UCSD-AML1 (cell line): ENCODE measurements around the gene EXD3.
"Not testable (repeated sequence)": the region's sequence is repeated elsewhere in the genome, so short reads cannot be mapped to it uniquely, and the experiment has no call there.

Experiments used
- DNase-seq: peaks from one replicate; lab custom pipeline; 2025; ENCODE audit not compliant: unreplicated experiment; lab: John Stamatoyannopoulos, UW

Gene EXD3

DNA sequence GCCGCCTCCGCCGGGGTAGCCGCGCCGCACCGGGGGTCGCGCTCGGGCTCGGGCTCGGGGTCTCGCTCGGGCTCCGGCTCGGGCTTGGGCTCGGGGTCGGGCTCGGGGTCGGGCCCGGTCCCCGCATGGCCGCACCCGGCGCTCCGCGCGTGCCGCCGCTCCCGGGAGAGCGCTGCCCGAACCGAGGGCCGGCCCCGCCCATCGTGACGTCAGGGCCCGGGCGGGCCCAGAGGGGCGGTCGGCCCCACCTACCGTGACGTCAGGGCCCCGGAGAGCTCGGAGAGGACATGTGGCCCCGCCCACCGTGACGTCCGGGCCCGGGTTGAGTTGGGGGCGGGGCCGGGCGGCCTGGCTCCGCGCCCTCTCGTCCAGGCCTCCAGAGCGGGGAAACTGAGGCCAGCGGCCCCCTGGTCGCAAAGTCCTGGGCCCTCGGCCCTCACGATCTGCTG is 36.2 kb upstream of the EXD3 start, which contains the start of gene NSMF:
TSS of gene NSMF (minus strand) at position 183 of the 449 bp plus-strand sequence. CDS start 232 bp downstream, outside the sequence.
- DNase-seq = peak; percentile 94

DNA sequence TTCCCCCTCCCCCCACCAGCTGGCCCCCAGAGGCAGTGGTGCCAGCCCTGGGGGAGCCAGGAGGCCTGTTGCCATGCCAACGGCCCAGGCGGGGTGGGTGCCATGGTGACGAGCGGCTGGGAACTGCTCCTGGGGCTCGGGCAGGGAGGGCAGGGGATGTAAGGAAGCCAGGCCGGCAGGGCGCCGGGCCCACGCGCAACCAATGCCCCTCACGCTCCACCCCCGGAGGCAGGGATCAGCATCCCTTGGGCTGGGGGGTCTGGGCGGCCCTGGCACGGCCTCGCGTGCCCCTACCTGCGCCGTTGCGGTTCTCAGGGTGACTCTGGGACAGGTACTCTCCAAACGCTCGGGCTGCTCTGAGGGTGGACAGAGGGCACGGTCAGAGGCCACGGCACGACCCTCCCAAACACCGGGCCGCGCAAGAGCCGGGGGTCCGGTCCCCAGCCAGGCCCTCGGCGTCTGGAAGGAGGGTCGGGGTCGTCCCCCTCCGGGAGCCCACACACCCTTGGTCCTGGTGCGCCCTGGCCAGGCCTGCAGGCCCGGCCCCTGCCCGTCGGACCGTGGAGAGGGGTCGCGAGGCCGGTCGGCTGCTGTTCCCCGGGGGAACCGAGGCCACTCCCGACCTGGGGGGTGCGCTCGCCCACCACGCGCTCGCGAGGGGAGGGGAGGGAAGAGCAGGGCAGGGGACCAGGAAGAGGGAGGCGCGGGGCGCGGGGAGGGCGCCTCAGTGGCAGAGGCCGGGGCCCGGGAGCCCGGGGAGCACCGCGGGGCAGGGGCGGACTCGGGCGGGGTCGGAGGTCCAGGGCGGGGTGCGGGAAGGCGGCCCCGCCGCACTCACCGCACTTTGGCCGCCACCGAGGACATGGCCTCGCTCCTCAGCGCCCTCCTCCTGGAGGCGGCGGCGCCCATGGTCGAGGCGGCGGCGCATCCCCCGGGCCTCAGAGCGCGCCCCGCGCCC is 35.5 kb upstream of the EXD3 start:
- DNase-seq = no peak

DNA sequence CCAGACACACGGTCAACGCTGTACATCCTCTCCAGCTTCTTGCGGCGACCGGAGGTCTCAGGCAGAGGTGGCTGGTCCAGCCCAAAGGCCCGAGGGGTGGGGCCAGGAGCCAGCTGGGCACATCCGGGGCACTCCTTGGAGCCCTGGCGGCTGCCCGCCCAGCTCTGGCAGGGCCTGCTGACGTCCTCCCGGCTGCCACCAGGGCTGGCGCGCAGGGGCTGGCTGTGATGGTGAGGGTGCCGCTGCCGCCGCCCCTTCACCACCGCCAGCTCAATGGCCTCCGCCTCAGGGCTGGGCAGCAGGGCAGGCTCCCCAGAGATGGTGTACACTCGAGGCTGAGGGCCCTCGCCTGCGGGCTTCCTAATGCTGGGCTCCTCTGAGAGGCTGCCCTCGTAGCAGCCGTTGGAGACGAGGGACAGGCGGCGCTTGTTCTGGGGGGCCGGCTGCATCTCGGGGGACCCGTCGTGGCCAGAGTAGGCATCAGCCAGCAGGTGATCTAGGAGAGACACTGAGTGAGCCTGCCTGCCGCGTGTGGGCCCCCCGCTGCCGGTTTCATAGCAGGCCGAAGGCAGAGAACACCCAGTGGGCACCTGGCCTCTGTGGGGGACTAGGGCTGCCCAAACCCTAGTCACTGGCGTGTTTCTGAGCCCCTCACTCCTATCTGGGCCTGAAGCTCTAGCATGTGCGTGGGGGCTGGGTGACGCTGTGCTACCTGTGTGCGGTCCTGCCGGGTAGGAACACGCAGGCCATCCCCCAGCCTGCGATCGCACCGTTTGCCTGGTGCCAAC is 34.6 kb upstream of the EXD3 start:
- no peak for DNase-seq

DNA sequence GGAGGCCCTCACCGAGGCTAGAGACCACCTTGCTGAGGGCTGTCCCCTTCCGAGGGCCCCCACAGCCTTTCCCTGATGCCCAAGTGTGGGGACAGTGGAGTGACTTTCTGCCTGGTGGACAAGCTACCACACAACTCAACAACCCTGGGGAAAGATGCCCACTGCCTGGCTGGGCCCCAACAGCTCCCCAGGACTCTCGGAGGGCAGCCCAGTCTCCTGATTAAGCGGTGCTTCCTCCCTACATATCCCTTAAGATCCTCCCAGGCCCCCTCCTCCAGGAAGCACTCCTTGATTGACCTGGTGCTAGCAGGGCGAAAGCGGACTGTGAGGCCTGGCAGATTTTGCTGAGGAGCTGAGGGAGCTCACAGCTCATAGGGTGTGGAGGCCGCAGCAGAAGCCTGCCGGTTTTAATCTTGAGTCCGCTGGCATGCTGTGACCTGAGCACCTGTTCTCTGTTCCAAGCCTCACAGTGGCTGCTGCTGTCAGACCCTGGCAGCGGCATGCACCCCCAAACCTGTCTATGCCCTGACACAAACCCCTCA is 34.0 kb upstream of the EXD3 start:
- DNase-seq = no peak

DNA sequence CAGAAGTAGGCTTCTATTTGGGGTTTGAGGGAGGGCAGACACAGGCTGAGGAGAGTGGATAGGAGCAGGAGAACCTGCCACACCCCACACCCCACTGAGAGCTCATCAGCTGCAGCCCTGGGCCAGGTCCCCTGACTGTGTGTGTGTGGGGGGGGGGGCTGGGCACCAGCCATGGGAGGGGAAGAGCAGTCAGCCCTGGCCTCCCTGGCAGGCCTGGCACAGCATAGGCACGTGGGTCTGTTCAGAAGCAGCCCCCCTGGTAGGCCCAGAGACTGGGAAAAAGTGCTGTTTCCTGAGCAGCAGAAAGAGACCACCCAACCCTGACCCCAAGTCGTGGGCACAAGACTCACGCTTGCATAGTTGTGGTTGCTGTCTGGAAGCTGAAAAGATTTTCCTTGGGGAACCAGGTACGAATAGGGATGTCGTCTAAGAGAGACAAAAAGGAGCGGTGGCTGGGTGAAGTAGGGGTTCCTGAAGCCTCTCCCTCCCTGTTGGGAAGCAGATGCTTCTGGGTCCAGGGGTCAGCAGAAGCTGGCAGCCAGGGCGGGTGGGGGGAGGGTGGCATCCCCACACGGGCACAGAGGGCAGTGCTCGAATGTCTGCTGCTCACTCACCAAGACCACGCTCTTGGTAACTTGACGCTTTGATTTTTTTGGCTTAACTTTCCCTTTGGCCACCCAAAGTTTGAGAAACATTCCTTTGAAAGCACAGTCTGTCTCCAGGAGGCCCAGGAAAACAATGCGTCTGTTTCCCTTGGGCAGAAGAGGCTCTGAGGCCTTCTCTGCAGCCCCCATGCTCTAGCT is 33.3 kb upstream of the EXD3 start:
- no peak for DNase-seq

DNA sequence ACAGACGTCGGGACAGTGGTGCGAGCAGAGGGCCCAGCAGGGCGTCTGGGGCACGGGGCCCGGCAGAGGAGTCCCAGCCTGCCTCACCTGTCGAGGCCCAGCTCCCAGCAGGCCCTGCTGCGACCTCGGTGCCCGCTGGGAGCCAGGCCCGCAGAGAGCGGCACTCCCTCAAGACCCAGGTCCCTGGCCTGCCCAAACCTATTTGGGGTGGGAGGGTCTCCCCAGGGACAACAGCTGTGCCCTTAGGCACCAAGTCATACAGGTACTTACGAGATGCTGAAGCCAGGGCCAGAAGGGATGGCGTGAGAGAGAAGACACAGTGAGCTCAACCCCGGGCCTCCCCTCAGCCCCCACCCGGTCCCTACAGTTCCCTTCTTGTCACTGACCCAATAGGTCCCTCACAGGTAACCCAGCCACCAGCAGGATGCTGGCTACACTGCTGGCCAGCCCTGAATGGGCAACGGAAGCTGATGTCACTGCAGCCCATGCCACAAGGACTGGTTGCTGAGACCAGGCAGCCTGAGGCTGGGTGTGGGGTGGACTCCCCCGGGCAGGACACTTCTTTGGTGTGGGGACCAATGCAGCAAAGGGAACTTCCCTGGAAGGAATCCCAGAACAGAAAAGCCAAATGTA is 32.5 kb upstream of the EXD3 start:
- no peak for DNase-seq

DNA sequence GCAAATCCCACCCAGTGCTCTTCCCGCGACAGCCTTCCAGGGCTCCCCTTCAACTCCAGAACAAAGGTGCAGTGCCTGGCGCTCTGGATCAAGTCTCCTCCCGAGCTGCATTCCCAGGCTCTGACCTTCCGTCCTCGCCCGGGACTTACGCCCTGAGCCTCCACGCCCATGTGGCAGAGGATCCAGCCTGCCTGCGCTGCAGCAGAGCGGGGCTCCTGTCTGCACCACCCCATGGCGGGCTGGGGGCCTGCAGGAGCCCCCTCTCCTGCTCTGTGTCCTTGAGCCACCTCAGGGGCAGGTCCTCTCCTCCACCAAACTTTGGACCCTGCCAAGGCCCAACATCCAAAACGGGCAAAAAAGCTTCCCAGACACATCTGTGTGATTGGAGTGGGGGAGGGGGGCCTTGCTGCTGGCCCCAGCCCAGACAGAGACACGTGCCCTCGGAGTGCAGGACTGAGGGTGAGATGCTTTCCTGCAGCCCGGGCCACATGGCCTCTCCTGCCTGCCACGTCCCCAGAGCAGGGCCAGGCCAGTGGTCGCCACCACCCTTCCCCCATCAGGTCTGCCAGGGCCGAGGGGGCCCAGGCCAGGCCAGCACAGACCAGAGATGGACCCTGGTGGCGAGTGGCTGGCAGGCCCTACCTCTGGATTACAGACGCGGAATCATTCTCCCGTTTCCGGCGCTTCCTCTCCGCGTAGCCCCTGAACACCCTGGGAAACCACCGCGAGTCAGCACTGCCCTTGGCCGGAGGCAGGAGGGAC is 31.8 kb upstream of the EXD3 start:
- DNase-seq = no peak

DNA sequence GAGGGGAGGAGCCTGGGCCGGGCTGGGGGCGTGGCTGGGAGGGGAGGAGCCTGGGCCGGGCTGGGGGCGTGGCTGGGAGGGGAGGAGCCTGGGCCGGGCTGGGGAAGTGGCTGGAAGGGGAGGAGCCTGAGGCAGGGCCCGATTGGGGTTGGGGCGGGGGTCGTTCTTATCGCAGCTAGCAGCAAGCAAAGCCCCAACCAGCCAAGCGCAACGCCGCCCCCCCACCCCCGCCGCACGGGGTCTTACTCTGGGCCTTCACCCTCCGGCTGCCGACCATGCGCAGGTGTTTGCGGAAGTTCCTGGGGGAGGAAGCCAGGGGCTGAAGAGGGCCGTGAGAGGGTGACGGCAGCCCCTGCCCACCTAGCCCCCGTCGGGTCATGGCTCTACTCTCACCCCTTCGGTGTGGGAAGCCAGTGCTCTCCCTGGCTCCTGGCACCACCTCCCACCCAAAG is 31.2 kb upstream of the EXD3 start:
- no peak for DNase-seq

DNA sequence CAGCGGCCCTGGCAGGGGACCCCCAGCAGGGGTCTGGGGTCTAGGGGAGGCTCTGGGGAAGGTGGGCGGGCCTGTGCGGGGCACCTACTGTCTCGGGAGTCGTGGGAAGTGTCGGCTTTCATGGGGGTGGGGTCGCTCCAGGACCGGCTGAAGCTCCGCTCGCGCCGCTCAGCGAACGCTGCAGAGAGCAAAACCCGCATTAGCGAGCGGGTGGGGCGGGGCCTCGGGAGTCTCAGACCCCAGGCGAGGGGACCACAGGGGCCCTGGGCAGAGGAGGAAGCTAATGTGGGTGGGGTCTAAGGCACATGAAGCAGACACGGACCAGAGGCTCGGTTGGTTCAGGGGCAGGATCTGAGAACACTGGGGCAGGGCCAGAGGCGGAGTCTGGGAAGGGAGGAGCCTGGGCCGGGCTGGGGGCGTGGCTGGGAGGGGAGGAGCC is 30.7 kb upstream of the EXD3 start:
- peak; percentile 40 for DNase-seq

DNA sequence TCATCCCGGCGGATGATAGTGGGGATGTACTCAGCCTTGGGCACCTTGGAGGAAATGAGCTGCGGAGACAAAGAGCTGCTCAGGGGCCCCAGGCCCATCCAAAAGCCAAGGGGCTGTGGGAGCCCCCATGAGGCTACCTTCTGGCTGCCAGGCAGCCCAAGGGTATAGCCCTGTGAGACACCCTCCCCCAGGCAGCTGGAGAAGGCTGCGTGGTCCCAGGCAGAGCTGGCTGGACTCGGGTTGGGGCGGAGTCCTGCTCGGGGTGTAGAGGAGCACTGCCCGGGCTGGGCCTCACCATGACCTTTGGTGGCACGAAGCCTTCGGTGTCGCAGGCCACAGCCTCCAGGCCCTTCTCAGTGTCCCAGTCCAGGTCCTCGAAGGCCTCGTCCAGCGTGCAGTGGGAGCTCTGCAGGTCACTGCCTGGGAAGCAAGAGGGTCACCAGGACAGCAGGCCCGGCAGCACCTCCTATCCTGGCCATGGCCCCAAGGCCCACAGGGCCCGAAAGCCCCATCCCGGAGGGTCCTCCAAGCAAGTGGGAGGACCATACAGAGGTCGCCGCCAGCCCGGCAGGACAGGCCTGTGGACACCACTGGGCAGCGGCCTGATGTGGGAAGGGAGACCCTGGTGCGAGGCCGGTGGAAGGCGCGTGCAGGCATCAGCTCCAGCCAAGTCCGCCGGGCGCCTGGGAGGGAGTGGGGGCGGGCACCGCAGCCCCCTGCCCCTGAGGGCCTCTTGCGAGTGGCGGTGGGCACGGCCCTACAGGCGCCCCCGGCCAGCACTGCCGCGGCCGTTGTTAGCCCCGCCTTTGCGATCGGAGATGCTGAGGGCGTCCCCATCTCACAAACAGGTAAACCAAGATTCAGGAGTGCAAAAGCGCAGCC is 30.0 kb upstream of the EXD3 start:
- DNase-seq = no peak

DNA sequence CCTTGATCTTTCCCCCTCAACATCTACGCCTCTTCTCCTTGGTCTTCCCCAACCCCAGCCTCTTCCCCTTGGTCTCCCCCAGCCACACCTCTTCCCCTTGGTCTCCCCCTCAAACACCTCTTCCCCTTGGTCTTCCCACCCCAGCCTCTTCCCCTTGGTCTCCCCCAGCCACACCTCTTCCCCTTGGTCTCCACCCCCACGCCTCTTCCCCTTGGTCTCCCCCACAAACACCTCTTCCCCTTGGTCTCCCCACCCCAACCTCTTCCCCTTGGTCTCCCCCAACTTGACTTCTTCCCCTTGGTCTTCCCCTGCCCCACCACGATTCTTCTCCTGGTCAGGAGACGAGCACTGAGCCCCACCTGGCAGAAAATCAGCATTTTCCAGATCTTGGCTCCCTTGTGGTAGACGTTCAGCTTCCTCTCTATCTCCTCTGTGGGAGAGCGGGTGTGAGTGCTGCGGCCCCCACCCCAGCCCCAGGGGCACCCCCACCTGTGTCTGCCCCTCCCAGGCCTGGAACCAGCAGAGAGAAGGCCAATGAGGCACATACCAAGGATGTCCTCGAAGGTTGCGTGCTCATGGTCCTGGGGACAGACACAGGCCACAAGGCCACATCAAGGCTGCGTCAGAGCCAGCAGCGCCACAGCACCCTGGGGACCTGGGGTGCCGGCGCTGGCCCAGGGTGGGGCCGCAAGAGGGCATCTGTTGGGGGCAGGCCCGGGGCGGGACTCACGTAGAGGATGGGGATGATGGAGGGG is 29.2 kb upstream of the EXD3 start:
- DNase-seq = peak; percentile 30

DNA sequence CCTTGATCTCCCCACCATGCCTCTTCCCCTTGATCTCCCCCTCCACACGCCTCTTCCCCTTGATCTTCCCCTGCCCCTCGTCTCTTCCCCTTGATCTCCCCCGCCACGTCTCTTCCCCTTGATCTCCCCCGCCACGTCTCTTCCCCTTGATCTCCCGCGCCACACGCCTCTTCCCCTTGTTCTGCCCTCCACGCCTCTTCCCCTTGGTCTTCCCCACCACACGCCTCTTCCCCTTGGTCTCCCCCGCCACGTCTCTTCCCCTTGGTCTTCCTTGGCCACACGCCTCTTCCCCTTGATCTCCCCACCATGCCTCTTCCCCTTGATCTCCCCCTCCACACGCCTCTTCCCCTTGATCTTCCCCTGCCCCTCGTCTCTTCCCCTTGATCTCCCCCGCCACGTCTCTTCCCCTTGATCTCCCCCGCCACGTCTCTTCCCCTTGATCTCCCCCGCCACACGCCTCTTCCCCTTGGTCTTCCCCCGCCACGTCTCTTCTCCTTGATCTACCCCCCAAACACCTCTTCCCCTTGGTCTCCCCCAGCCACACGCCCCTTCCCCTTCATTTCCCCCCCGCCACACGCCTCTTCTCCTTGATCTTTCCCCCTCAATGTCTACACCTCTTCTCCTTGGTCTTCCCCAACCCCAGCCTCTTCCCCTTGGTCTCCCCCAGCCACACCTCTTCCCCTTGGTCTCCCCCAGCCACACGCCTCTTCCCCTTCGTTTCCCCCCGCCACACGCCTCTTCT is 28.5 kb upstream of the EXD3 start:
- DNase-seq = not testable (repeated sequence)

DNA sequence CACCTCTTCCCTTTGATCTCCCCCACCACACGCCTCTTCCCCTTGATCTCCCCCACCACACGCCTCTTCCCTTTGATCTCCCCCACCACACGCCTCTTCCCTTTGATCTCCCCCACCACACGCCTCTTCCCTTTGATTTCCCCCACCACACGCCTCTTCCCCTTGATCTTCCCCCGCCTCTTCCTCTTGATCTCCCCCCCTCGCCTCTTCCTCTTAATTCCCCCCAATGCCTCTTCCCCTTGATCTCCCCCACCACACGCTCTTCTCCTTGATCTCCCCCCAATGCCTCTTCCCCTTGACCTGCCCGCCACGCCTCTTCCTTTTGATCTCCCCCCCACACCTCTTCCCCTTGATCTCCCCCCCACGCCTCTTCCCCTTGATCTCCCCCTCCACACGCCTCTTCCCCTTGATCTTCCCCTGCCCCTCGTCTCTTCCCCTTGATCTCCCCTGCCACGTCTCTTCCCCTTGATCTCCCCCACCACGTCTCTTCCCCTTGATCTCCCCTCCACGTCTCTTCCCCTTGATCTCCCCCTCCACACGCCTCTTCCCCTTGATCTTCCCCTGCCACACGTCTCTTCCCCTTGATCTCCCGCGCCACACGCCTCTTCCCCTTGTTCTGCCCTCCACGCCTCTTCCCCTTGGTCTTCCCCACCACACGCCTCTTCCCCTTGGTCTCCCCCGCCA is 27.7 kb upstream of the EXD3 start:
- peak; percentile 28 for DNase-seq

DNA sequence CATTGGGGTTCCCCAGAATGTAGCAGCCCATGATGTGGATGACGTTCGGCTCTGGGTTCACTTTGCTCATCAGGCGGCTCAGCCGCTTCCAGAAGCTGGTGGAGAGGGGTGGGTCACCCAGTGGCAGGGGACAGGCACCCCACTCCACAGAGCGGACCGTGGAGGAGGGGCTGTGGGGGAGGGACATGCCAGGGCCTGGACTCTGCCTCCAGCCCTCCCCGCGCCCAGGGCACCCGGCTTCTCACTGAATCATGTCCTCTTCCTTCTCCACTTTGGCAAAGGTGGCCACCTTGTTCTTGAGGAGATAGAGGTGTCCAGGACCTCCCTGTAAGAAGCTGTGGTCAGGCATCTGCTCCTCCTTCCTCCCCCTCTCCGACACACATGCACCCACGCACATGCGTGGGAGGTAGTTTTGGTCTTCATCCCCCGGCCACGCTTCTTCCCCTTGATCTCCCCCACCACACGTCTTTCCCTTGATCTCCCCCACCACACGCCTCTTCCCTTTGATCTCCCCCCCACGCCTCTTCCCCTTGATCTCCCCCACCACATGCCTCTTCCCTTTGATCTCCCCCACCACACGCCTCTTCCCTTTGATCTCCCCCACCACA is 27.1 kb upstream of the EXD3 start:
- DNase-seq = no peak

DNA sequence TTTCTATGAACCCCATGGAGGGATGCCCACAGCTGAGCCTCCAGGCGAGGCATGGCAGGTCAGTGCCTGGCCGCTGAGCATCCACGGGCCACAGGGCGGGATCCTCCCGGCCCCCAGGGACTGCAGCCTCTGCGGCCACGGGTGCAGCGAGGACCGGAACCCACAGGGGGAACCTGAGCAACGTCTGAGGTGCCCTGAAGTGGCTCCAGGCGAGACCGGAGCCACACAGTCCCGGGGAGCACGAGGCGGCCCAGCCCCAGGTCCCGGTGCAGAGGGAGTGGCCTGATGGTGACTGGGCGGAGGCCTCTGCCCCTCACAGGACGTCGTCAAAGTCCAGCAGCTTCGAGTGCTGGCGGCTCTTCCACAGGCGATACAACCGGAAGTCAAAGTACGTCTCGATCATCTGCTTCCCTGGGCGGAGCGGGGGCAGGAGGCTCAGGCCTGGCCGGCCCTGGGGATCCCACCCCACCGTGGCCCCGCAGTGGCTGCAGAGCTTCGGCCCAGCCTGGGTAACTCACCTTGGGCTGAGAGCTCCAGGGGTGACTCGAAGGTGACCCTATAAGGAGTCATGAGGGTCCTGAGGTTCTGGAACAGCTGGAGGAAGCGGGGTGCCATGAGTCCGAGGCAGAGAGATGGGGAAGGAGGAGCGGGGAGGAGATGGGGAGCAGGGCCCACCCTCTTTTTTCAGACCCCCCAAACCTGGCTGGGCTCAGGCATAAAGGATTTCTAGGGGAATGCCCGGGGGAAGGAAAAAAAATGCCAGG is 26.3 kb upstream of the EXD3 start:
- DNase-seq = no peak
